ENCODE measurements around the gene PARL.

DNA sequence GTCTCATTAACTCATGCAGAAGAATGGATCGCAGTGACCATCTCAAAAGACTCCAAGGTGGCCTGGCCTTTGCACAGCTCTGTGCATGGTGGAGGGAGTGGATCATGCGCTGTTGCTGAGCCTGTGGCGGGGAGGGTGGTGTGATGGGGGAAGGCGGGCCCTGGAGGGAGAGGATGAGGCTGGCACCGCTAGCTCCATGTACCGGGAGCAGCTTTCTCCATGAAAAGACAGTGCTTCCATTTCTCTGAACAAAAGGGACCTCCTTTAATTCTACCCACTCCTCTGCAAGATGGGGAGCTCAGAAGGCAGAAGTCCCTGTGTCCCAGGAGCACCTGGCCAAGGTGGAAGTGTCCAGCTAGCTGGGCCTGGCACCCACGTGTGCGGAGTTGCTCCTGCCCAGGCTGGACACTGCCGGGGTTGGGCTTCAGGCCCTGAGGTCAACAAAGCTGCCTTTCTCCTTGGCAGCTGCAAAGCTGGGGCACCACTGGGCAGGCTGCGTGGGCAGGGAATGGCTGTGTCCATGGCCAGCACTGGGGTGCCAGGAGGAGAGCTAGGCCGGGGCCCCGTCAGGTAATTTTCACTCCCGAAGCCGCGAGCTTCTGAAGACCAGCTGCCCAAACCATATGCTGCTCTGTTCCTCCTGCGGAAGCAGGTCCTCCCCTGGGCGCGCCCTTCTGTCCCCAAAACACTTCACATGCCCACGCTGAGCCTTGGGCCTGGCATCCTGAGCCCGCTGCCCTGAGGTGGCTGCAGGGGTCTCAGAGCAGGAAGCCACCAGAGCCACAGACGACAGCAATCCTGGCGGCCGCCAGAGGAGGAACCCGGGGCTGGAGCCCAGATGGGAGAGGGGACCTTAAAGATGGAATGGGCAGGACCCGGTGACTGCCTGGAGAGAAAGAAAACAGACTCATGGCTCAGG, 65.7 kb downstream of the PARL start:
- TF ChIP-seq, protein P1, sequence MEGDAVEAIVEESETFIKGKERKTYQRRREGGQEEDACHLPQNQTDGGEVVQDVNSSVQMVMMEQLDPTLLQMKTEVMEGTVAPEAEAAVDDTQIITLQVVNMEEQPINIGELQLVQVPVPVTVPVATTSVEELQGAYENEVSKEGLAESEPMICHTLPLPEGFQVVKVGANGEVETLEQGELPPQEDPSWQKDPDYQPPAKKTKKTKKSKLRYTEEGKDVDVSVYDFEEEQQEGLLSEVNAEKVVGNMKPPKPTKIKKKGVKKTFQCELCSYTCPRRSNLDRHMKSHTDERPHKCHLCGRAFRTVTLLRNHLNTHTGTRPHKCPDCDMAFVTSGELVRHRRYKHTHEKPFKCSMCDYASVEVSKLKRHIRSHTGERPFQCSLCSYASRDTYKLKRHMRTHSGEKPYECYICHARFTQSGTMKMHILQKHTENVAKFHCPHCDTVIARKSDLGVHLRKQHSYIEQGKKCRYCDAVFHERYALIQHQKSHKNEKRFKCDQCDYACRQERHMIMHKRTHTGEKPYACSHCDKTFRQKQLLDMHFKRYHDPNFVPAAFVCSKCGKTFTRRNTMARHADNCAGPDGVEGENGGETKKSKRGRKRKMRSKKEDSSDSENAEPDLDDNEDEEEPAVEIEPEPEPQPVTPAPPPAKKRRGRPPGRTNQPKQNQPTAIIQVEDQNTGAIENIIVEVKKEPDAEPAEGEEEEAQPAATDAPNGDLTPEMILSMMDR (IDR thresholded peaks at IDR 0.05): no peak
- TF ChIP-seq POLR2AphosphoS5 (IDR thresholded peaks at IDR 0.05; ENCODE audit: insufficient read depth in 1 of 2, low read depth in 1 of 2) (no peak), POLR2A (IDR thresholded peaks at IDR 0.05) (no peak)
